Muscle of back (tissue), 13 donors: Measurements from ENCODE around the gene DUSP21. TPM values are rescaled to one million over a fixed set of nuclear protein-coding genes. Genes with fewer than 3 reads are reported as not detected.
"Not testable (repeated sequence)": the region's sequence is repeated elsewhere in the genome, so short reads cannot be mapped to it uniquely, and the experiment has no call there.

Experiments used
- DNase-seq, 3 donors: peaks; one replicate each; pipeline versions ENCODE4 v3.0.0 to v3.0.0-alpha.2; 2013
- long read RNA-seq, 9 donors: transcript quantifications; one replicate each; lab custom pipeline, GENCODE V29; 2026
- polyA plus RNA-seq, 10 donors: library from polyadenylated mRNA; unstranded; fragments of 120-200 nt; gene quantifications; one replicate each; pipeline ENCODE4 v1.2.1, GENCODE V29; 2013; ENCODE audit not compliant: insufficient read length in 10 of 10

The DUSP21 gene
- not detected for polyA plus RNA-seq
- long read RNA-seq, donor 1, result 0 reads
- long read RNA-seq, donor 2, result 0 reads
- long read RNA-seq, donor 3, result 0 reads
- long read RNA-seq, donor 4, partial matches to known transcripts, result 0 of 1 reads
- long read RNA-seq, donor 4, other reads (novel, unspliced or antisense), result 0 of 1 reads
- long read RNA-seq, donor 5, result 0 reads
- long read RNA-seq, donor 6, result 0 reads
- long read RNA-seq, donor 7, result 0 reads
- long read RNA-seq, donor 8, result 0 reads
- long read RNA-seq, donor 9, result 0 reads

DNA sequence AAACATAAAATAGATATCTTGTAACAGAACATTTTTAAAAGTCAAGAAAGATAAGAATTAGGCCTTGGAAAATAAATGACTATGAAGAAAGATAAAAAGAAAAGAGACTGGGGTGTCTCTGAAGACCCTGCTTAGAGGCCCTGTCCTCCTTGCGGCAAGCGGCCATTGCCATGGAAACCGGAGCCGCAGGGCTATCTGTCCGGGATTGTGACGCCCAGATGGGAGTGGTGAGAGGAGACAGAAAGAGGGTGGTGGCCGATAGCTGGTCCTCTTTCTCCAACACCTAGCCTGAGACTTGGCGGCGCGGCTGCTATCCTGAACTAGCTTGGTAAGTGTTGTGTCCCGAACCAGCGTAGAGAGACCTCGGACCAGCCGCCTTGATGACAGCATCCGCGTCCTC, at the start of gene DUSP21:
Gene DUSP21 (plus strand): TSS at position 269 of the 400 bp plus-strand sequence. CDS start 112 bp downstream, at position 381.
- no peak for DNase-seq

- no peak for DNase-seq
Observed at GRCh38 chrX:44795945-44796450, 47.8 kb upstream of the DUSP21 start.

DNA sequence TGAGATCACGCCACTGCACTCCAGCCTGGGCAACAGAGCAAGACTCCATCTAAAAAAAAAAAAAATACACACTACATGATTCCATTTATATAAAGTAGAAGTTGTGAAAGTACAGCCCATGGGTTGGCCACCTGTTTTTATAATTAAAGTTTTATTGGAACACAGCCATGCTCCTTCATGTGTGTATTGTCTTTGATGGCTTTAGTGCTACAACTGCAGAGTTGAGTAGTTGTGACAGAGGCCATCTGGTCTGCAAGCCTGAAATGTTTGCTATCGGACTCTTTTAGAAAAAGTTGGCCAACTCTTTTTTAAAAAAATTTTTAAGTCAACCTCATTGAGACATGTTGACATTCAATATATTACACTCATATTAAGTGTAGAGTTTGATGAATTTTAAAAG, 41.2 kb upstream of the DUSP21 start:
- no peak for DNase-seq

GRCh38 chrX:44815681-44816080, 28.1 kb upstream of the DUSP21 start:
- no peak for DNase-seq

DNA sequence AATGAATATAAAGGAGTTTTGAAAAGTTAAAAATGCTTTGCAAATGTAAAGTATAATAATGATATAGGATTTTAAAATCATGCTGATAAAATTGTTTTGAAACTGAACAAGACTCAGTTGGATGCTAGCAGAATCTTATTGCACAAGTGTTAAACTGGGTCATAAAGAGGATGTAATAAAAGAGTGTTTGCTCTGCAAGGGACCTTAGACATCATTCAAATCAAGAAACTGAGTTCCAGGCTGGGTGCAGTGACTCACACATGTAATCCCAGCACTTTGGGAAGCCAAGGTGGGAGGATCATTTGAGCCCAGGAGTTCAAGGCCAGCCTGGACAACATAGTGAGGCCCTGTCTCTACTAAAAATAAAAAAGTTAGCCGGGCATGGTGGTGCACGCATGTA, 27.5 kb upstream of the DUSP21 start:
- DNase-seq, result no peak

DNA sequence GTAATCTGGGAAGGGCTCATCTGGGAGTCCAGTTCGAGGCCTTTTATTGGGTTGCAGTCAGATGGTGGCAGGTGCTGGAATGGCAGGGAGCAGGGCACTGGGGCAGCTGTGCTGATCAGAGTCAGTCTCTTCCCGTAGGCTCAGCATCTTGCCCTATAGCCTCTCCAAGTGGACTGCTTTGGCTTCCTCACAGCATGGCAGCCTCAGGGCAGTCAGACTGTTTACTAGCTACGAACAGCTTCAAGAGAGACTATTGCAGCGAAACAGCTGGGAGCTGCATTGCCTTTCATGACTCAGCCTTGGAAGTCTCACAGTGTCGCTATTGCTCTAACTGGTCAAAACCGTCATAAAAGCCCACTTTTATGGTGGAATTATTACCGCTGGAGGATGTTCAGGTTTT, 26.8 kb upstream of the DUSP21 start:
- DNase-seq, result no peak

DNA sequence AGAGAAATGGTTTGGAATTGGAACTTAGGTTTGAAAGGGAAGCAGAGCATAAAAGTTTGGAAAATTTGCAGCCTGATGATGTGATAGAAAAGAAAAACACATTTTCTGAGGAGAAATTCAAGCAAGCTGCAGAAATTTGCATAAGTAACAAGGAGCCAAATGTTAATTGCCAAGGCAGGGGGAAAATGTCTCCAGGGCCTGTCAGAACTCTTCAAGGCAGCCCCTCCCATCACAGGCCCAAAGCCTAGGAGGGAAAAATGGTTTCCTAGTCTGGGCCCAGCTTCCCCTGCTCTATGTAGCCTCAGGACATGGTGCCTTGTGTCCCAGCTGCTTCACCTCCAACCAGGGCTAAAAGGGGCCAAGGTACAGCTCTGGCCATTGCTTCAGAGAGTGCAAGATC, 21.2 kb upstream of the DUSP21 start:
- DNase-seq, result no peak

DNA sequence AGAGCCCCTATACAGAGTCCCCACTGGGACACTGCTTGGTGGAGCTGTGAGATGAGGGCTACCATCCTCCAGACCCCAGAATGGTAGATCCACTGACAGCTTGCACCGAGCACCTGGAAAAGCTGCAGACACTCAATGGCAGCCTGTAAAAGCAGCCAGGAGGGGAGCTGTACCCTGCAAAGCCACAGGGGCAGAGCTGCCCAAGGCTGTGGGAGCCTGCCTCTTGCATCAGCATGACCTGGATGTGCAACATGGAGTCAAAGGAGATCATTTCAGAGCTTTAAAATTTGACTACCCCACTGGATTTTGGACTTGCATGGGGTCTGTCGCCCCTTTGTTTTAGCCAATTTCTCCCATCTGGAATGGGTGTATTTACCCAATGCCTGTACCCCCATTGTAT, 20.6 kb upstream of the DUSP21 start:
- not testable (repeated sequence) for DNase-seq

- peak in 2 of 3 donors; percentile 2 to 66 for DNase-seq
Observed at GRCh38 chrX:44828008-44828605, 15.7 kb upstream of the DUSP21 start.

DNA sequence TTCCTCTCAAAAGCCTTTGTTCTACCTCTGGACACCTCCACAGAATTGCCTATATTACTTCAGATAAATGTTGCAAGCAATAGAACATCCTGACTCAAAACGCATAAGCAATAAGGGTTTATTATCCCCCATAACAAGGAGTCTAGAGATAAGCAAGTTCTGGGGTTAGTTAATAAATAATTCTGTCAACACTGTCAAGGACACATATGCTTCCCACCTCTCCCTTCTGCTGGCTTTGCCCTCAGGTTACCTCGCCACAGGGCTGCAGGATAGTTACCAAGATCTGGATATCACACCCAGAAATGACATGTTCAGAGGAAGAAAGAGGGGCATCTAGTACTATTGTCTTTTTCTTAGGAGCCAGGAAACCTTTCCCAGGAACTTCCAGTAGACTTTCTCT, 14.0 kb upstream of the DUSP21 start:
- DNase-seq, result no peak

GRCh38 chrX:44842550-44843317, 1.1 kb upstream of the DUSP21 start:
- no peak for DNase-seq

- DNase-seq, result no peak
Observed at GRCh38 chrX:44843318-44843702, 511 bp upstream of the DUSP21 start.

- no peak for DNase-seq
Observed at GRCh38 chrX:44844204-44844603, 383 bp downstream of the DUSP21 start.

- not testable (repeated sequence) for DNase-seq
Observed at GRCh38 chrX:44850891-44851290, 7.1 kb downstream of the DUSP21 start.

- DNase-seq, result peak in 1 of 3 donors; percentile 11
Observed at GRCh38 chrX:44871114-44871645, 27.4 kb downstream of the DUSP21 start.

GRCh38 chrX:44871931-44872820, 28.4 kb downstream of the DUSP21 start:
- peak in 2 of 3 donors; percentile 69 to 82 for DNase-seq

GRCh38 chrX:44872821-44873414, 29.1 kb downstream of the DUSP21 start, which contains the start of gene KDM6A:
Gene KDM6A (plus strand): TSS chrX:44873188. CDS start chrX:44873552, 364 bp downstream.
- peak; percentile 94 to 99 (median 97) for DNase-seq

- DNase-seq, result peak; percentile 30 to 83 (median 68)
Observed at GRCh38 chrX:44873415-44874276, 29.8 kb downstream of the DUSP21 start.

GRCh38 chrX:44874420-44875184, 30.8 kb downstream of the DUSP21 start:
- peak; percentile 27 to 57 (median 49) for DNase-seq
